ENCODE results near the gene RNASE4. TPM values are rescaled to one million over a fixed set of nuclear protein-coding genes. Genes with fewer than 3 reads are reported as not detected.

RNASE4 gene
- total RNA-seq, 1 experiment from 2014 or later: 3.9 TPM

DNA sequence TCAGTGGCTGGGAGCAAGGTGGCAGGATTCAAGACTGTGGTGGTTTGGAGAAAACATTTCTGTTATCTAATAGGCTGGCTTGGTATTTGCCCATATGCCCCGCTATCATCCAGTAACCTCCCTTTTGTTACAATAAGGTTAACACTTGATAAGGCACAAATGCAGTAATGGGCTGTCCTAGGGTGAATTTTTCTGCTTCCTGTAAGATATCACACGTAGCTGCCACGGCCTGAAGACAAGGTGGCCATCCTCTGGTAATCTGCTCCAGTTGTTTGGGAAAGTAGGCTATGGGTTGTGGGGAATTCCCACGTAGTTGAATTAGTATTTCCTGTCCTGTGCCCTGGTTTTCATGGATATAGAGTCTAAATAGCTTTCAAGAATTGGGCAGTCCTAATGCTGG lies 27.3 kb downstream of the RNASE4 start (continued):
- TF ChIP-seq, protein P1, sequence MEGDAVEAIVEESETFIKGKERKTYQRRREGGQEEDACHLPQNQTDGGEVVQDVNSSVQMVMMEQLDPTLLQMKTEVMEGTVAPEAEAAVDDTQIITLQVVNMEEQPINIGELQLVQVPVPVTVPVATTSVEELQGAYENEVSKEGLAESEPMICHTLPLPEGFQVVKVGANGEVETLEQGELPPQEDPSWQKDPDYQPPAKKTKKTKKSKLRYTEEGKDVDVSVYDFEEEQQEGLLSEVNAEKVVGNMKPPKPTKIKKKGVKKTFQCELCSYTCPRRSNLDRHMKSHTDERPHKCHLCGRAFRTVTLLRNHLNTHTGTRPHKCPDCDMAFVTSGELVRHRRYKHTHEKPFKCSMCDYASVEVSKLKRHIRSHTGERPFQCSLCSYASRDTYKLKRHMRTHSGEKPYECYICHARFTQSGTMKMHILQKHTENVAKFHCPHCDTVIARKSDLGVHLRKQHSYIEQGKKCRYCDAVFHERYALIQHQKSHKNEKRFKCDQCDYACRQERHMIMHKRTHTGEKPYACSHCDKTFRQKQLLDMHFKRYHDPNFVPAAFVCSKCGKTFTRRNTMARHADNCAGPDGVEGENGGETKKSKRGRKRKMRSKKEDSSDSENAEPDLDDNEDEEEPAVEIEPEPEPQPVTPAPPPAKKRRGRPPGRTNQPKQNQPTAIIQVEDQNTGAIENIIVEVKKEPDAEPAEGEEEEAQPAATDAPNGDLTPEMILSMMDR (IDR thresholded peaks at IDR 0.05 in 2 of 3, conservative IDR thresholded peaks at IDR 0.05 in 1 of 3; ENCODE audit: borderline replicate concordance in 1 of 3, insufficient read depth in 1 of 3, low read depth in 2 of 3, low read length in 2 of 3): no peak
- TF ChIP-seq, protein P2, sequence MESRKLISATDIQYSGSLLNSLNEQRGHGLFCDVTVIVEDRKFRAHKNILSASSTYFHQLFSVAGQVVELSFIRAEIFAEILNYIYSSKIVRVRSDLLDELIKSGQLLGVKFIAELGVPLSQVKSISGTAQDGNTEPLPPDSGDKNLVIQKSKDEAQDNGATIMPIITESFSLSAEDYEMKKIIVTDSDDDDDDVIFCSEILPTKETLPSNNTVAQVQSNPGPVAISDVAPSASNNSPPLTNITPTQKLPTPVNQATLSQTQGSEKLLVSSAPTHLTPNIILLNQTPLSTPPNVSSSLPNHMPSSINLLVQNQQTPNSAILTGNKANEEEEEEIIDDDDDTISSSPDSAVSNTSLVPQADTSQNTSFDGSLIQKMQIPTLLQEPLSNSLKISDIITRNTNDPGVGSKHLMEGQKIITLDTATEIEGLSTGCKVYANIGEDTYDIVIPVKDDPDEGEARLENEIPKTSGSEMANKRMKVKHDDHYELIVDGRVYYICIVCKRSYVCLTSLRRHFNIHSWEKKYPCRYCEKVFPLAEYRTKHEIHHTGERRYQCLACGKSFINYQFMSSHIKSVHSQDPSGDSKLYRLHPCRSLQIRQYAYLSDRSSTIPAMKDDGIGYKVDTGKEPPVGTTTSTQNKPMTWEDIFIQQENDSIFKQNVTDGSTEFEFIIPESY (IDR thresholded peaks at IDR 0.05; ENCODE audit: extremely low read depth, insufficient replicate concordance, low read length): no peak

DNA sequence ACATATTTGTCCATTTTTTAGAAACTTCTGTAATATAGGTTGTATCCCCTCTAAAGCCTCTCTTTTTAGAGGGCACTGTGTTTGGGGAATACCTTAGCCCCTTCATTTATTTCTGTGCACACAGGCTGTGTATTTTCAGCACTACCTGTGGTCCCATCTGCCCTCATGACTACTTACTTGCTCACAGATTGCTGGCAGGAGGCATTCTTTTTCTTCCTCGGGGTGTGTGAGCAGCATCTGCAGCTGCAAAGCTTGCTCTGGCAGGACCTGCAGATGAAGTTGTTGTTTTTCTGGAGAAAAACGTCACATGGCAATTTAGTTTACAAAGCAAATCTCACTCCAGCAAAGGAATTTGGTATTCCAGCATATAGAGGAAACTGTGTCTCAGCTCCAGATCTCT lies 28.5 kb downstream of the RNASE4 start:
- TF ChIP-seq CBX3 (IDR thresholded peaks at IDR 0.05; ENCODE audit: low read depth) (no peak), POLR2A (IDR thresholded peaks at IDR 0.05; ENCODE audit: borderline replicate concordance, extremely low read depth, insufficient read depth, insufficient read length) (no peak), ZNF274 (IDR thresholded peaks at IDR 0.05; ENCODE audit: low read depth, low read length) (no peak), EZH2 (IDR thresholded peaks at IDR 0.05) (no peak), RAD21 (IDR thresholded peaks at IDR 0.05; ENCODE audit: low read depth) (no peak)
- TF ChIP-seq, protein P3, sequence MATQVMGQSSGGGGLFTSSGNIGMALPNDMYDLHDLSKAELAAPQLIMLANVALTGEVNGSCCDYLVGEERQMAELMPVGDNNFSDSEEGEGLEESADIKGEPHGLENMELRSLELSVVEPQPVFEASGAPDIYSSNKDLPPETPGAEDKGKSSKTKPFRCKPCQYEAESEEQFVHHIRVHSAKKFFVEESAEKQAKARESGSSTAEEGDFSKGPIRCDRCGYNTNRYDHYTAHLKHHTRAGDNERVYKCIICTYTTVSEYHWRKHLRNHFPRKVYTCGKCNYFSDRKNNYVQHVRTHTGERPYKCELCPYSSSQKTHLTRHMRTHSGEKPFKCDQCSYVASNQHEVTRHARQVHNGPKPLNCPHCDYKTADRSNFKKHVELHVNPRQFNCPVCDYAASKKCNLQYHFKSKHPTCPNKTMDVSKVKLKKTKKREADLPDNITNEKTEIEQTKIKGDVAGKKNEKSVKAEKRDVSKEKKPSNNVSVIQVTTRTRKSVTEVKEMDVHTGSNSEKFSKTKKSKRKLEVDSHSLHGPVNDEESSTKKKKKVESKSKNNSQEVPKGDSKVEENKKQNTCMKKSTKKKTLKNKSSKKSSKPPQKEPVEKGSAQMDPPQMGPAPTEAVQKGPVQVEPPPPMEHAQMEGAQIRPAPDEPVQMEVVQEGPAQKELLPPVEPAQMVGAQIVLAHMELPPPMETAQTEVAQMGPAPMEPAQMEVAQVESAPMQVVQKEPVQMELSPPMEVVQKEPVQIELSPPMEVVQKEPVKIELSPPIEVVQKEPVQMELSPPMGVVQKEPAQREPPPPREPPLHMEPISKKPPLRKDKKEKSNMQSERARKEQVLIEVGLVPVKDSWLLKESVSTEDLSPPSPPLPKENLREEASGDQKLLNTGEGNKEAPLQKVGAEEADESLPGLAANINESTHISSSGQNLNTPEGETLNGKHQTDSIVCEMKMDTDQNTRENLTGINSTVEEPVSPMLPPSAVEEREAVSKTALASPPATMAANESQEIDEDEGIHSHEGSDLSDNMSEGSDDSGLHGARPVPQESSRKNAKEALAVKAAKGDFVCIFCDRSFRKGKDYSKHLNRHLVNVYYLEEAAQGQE (IDR thresholded peaks at IDR 0.05; ENCODE audit: low read depth): no peak
- Histone ChIP-seq H3K79me2 (ENCODE audit: insufficient read depth, low read length) (no peaks in the 10 kb centered on the region), H4K20me1 (ENCODE audit: insufficient read depth) (no peaks in the 10 kb centered on the region), H3K4me1 (ENCODE audit: control insufficient read depth in 1 of 2, insufficient read depth in 2 of 2, low read length in 2 of 2) (no peaks in the 10 kb centered on the region), H3K27me3 (ENCODE audit: insufficient read depth, low read length) (no peaks in the 10 kb centered on the region), H3K4me3 (replicated peaks in 1 of 2; ENCODE audit: low read depth in 1 of 2, low read length in 2 of 2) (no peak overlapping the region), H3K9ac (ENCODE audit: low read length) (no peak overlapping the region), H3K9me3 (ENCODE audit: control insufficient read depth in 1 of 2, insufficient read depth in 1 of 2, low read depth in 1 of 2, low read length in 2 of 2) (no peaks in the 10 kb centered on the region), H3K4me2 (ENCODE audit: low read length) (no peak overlapping the region), H3K36me3 (ENCODE audit: control insufficient read depth in 1 of 2, insufficient read depth in 2 of 2, low read length in 2 of 2) (no peaks in the 10 kb centered on the region), H3K9me2 (ENCODE audit: insufficient read depth) (no peaks in the 10 kb centered on the region), H3K27ac (ENCODE audit: low read depth, low read length) (no peak overlapping the region), H2AFZ (ENCODE audit: low read depth, low read length, poor library complexity, severe bottlenecking) (no peak overlapping the region)
- ChIA-PET CTCF (no interaction called here), RAD21 (ENCODE audit: low non-redundant PET in 1 of 2, low total read pairs in 2 of 2, uncharacterized antibody in 2 of 2, unreplicated experiment in 2 of 2) (no interaction called here), POLR2A (no interaction called here)
- intact Hi-C loops (cut with micrococcal nuclease): no loop called here
- no peak for ATAC-seq
- no peak for DNase-seq (ENCODE audit: low read depth, low spot score)
- BruUV-seq (replicated peaks): no TSS peak
